Smooth muscle cell of the pulmonary artery (primary cell): ENCODE results near the gene ACAP3. TPM values are rescaled to one million over a fixed set of nuclear protein-coding genes. Genes with fewer than 3 reads are reported as not detected.

ENCODE experiments used
- total RNA-seq: library from RNA; depleted of rRNA; stranded (reverse); fragments of >200 nt; gene quantifications from 2 replicates; pipeline ENCODE4 v1.2.3, GENCODE V29; 2014

Gene ACAP3, protein sequence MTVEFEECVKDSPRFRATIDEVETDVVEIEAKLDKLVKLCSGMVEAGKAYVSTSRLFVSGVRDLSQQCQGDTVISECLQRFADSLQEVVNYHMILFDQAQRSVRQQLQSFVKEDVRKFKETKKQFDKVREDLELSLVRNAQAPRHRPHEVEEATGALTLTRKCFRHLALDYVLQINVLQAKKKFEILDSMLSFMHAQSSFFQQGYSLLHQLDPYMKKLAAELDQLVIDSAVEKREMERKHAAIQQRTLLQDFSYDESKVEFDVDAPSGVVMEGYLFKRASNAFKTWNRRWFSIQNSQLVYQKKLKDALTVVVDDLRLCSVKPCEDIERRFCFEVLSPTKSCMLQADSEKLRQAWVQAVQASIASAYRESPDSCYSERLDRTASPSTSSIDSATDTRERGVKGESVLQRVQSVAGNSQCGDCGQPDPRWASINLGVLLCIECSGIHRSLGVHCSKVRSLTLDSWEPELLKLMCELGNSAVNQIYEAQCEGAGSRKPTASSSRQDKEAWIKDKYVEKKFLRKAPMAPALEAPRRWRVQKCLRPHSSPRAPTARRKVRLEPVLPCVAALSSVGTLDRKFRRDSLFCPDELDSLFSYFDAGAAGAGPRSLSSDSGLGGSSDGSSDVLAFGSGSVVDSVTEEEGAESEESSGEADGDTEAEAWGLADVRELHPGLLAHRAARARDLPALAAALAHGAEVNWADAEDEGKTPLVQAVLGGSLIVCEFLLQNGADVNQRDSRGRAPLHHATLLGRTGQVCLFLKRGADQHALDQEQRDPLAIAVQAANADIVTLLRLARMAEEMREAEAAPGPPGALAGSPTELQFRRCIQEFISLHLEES
- total RNA-seq: 37.3 and 39.8 TPM in 2 replicates

DNA sequence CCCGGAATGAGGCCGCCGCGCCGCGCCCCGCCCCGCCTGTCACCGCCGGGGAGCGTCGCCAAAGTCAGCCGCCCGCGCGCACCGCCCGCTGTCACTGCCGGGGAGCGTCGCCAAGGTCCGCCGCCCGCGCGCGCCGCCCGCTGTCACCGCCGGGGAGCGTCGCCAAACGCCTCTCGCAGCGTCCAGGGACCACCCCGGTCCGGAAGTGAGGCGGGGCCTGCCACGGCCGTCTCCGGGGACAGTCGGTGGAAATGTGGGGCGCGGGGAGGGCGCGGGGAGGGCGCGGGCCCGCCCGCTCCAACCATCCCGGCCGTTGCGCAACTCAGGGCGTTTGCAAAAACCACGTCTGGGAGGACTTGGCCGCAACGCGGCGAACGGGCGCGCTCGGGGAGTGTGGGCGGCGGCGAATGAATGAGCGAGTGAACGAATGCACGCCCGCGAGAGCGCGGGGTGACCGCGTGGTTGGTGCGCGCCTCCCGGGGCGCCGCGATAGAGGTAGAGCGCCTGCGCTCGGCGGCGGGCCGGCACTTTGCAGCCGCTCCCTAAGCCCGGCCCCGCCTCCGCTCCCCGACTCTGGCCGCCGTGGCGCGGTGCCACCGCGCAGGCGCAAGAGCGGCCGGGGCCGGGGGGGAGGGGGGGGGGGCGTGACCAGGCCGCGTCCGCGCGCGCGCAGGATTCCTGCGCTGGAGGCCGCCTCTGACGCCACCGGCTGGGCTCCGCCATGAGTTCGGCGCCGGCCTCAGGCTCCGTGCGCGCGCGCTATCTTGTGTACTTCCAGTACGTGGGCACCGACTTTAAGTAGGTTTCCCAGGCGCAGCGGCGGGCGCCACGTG is at the start of gene ACAP3, which contains the start of gene PUSL1:
ACAP3 (minus strand) TSS at position 8 of the 833 bp plus-strand sequence. CDS start 115 bp downstream, outside the sequence.
PUSL1 (plus strand) TSS at position 675 of the 833 bp plus-strand sequence; CDS start at position 722, 47 bp downstream.

DNA sequence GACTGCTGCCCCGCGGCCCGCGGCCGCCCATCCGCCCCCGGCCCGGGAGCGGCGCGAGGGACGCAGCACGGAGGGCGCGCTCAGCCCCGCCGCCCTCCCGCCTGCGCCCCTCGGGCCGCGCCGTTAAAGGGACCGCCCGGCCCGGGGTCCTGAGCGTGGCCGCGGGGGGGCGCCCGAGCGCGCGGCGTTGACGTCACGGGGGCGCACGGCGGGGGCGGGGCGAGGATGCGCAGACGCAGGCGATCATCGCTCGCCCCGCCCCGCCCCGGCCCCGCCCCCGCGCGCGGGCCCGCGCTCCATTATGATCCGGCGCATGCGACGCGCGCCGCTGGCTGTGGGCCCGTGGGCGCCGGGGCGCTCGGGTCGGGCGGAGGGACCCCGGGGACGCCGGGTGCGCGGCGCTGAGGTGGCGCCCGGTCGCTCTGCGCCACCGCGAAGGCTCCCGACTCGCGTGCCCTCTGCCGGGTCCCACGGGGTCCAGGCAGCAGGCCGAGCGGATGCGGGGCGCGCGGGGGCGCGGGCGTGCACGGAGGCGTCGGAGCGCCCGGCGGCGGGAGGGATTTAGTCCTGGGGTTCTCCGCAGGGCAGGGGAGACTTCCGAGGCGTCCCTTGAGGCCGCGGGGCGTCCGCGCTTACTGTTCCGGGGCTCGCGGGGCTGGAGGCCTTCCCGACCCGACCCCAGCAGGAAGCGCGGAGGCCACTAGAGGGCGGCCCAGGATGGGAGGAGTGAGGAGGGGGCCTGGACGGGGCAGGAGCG is 41.7 kb upstream of the ACAP3 start, which contains the start of gene DVL1:
DVL1 (minus strand) TSS at position 163 of the 757 bp plus-strand sequence. CDS start 353 bp downstream, outside the sequence.

DNA sequence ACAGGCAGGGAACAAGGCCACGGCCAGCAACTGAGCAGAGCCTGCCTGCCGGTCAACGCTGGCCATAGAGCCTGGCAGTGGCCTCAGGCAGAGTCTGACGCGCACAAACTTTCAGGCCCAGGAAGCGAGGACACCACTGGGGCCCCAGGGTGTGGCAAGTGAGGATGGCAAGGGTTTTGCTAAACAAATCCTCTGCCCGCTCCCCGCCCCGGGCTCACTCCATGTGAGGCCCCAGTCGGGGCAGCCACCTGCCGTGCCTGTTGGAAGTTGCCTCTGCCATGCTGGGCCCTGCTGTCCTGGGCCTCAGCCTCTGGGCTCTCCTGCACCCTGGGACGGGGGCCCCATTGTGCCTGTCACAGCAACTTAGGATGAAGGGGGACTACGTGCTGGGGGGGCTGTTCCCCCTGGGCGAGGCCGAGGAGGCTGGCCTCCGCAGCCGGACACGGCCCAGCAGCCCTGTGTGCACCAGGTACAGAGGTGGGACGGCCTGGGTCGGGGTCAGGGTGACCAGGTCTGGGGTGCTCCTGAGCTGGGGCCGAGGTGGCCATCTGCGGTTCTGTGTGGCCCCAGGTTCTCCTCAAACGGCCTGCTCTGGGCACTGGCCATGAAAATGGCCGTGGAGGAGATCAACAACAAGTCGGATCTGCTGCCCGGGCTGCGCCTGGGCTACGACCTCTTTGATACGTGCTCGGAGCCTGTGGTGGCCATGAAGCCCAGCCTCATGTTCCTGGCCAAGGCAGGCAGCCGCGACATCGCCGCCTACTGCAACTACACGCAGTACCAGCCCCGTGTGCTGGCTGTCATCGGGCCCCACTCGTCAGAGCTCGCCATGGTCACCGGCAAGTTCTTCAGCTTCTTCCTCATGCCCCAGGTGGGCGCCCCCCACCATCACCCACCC is 23.6 kb upstream of the ACAP3 start, which contains the start of gene TAS1R3:
TAS1R3 (plus strand) TSS at position 213 of the 898 bp plus-strand sequence; CDS start at position 279, 66 bp downstream.

DNA sequence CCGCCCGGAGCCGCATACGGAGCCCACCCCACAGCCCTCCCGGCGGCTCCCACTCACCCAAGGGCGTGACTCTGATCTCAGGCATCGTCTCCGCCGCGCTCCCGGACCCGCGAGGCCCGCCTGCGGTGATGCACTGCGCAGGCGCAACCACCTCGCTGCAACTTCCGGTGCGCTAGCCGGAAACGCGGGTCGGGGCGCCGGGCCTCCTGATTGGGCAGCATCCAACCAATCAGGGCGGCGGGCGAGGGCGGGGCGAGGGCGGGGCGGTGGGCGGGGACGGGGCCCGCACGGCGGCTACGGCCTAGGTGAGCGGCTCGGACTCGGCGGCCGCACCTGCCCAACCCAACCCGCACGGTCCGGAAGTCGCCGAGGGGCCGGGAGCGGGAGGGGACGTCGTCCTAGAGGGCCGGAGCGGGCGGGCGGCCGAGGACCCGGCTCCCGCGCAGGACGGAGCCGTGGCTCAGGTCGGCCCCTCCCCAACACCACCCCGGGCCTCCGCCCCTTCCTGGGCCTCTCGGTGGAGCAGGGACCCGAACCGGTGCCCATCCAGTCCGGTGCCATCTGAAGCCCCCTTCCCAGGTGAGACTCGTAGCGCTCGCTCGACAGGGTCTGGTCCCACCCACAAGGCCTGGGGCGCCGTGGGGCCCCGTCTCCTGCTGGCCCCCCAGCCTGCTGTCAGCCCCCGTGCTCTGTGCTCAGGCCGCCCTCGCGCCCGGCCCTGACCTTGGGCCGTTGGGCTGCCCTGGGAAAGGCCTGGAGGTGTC is 17.0 kb upstream of the ACAP3 start, which contains the start of the genes CPTP and INTS11:
CPTP (plus strand) TSS at position 279 of the 764 bp plus-strand sequence. CDS start 2,109 bp downstream, outside the sequence.
INTS11 (minus strand) TSS at position 137 of the 764 bp plus-strand sequence; CDS start at position 85, 52 bp downstream.

DNA sequence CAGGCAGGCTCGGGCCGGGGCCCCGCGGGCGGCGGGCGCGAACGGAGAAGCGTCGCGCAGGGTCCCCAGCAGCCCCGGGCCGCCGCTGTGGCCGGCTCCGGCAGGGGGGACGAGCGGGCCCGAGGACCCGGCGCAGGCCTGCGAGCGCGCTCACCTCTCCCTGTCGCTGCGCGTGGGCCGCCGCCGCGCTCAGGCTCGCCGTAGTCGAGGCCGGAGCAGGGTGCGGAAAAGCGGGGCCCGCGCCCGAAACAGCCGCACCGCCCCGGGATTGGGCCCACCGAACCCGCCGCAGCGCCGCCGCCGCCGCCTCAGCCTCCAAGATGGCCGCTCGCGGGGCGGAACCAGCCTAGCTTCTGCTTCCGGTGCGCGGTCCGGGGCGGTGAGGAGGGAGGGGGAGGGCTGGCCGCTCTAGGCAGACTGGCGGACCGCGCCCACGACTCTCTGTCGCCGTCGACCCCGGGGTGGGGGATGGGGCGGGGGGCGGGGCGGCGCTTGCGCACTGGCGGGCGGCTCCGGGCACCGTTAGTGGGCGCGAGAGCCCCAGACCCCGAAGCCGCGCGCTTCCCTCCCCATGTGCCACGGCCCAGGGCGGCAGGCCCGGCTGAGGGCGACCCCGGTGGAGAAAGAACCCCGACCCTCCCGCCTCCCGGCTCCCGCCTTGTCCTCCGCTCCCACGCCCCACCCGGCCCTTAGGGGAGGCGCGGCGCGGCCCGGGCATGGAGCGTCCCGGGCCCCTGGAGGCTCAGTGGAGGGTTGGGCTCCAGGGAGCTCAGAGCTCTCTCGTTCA is 34.0 kb downstream of the ACAP3 start, which contains the start of gene UBE2J2:
UBE2J2 (minus strand) TSS at position 343 of the 787 bp plus-strand sequence. CDS start 5,862 bp downstream, outside the sequence.

DNA sequence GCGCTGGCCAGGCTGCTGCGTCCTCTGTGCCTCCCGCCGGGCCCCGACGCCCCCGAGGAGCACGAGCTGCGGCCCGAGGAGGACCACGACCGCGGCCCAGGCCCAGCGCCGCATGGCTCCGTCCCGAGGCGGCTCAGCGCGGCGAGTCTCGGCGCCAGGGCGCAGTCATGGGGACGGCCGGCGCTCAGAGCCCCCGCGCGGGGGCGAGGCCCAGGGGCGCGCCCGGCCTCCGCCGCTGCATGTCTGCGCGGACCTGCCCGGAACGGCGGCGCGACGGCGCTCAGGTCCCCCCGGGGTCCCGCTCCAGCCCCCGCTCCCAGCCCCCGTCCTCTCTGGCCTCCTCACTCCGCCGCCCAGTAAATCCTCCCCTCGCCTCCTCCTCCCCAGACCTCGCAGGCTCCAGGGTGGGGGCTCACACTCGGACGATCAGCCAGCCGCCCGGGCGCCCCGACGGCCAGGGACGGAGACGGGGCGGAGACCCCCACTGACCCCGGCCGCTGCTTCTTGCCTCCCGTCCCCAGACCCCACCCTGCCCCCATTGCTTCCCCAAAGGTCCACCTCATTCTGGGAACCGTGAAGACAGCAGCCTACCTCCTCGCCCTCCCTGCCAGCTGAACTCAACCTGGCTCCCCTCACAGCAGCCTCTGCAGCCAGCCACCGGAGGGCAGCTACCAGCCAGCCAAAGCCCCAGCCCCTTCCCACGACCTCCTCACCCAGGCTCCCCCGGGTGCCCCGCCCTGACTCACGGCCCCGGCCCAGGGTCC is 61.0 kb downstream of the ACAP3 start, which contains the start of gene C1QTNF12:
C1QTNF12 (minus strand) TSS at position 146 of the 764 bp plus-strand sequence; CDS start at position 114, 32 bp downstream.

Other genes with a start within 250 kb of the ACAP3 start
- gene RNF223, start 233.6 kb downstream of the ACAP3 start, total RNA-seq: not detected in 2 replicates
- 4.6 and 6.6 TPM in 2 replicates for gene C1orf159, start 191.8 kb downstream of the ACAP3 start, total RNA-seq
- gene TTLL10, start 134.1 kb downstream of the ACAP3 start, total RNA-seq: not detected in 2 replicates
- gene TNFRSF18, start 101.3 kb downstream of the ACAP3 start, total RNA-seq: not detected in 2 replicates
- 0.17 TPM in 1 of 2 replicates, not detected in the other for gene TNFRSF4, start 93.8 kb downstream of the ACAP3 start, total RNA-seq
- gene SDF4, start 75.9 kb downstream of the ACAP3 start, total RNA-seq: 214 and 261 TPM in 2 replicates
- 28.5 and 35.7 TPM in 2 replicates for gene B3GALT6, start 75.7 kb downstream of the ACAP3 start, total RNA-seq
- 0.91 and 2.2 TPM in 2 replicates for gene C1QTNF12, start 61.2 kb downstream of the ACAP3 start, total RNA-seq
- 37.5 and 37.7 TPM in 2 replicates for gene UBE2J2, start 34.1 kb downstream of the ACAP3 start, total RNA-seq
- gene SCNN1D, start 27.5 kb downstream of the ACAP3 start, total RNA-seq: 1.2 and 2.0 TPM in 2 replicates
- 13.4 and 15.7 TPM in 2 replicates for gene PUSL1, start 667 bp upstream of the ACAP3 start, total RNA-seq
- gene INTS11, start 16.7 kb upstream of the ACAP3 start, total RNA-seq: 50.6 and 66.8 TPM in 2 replicates
- gene CPTP, start 16.9 kb upstream of the ACAP3 start, total RNA-seq: 14.2 and 14.7 TPM in 2 replicates
- gene TAS1R3, start 23.4 kb upstream of the ACAP3 start, total RNA-seq: 0.23 and 0.26 TPM in 2 replicates
- gene DVL1, start 41.5 kb upstream of the ACAP3 start, total RNA-seq: 85.9 and 151 TPM in 2 replicates
- 247 and 264 TPM in 2 replicates for gene MXRA8, start 50.6 kb upstream of the ACAP3 start, total RNA-seq
- gene AURKAIP1, start 67.3 kb upstream of the ACAP3 start, total RNA-seq: 55.5 and 57.1 TPM in 2 replicates
- gene CCNL2, start 91.4 kb upstream of the ACAP3 start, total RNA-seq: 125 and 214 TPM in 2 replicates
- gene MRPL20, start 99.4 kb upstream of the ACAP3 start, total RNA-seq: 66.3 and 70.6 TPM in 2 replicates
- gene ANKRD65, start 113.3 kb upstream of the ACAP3 start, total RNA-seq: 0.17 and 0.39 TPM in 2 replicates
- gene VWA1, start 127.8 kb upstream of the ACAP3 start, total RNA-seq: 8.8 and 9.8 TPM in 2 replicates
- 0.40 TPM in 1 of 2 replicates, not detected in the other for gene ATAD3C, start 141.8 kb upstream of the ACAP3 start, total RNA-seq
- 5.7 and 21.3 TPM in 2 replicates for gene ATAD3B, start 163.8 kb upstream of the ACAP3 start, total RNA-seq
- gene ATAD3A, start 204.2 kb upstream of the ACAP3 start, total RNA-seq: 21.6 and 36.7 TPM in 2 replicates
- gene TMEM240, start 232.7 kb upstream of the ACAP3 start, total RNA-seq: 4.0 and 4.6 TPM in 2 replicates